CD4-positive, alpha-beta T cell (primary cell): Measurements from ENCODE around the gene CASQ2. TPM values are rescaled to one million over a fixed set of nuclear protein-coding genes. Genes with fewer than 3 reads are reported as not detected.

Experiments used
- ATAC-seq: fragments of 200-7000 bp; cut with Tn5 transposase; one replicate; pipeline ENCODE4 v1.10.0; 2022; ENCODE audit warnings: mild to moderate bottlenecking; ENCODE audit not compliant: poor library complexity
- CTCF ChIA-PET: fragments of 350-600 bp; sonication (Branson Sonifier 250); formaldehyde crosslinking; loops from one replicate; lab custom pipeline; 2021; ENCODE audit warnings: antibody characterized with exemption, inconsistent platforms; lab: Charles Lee
- POLR2A ChIA-PET: fragments of 350-600 bp; sonication (Branson Sonifier 250); formaldehyde crosslinking; loops from one replicate; lab custom pipeline; 2021; ENCODE audit warnings: antibody characterized with exemption, inconsistent platforms; lab: Charles Lee
- DNase-seq, 14 experiments: peaks; one replicate each; pipeline ENCODE4 v3.0.0-alpha.2; 2013 to 2020; ENCODE audit warnings: mixed read lengths in 2 of 14
- H3K27ac ChIP-seq, 2 donors: one replicate each; pipeline versions ENCODE4 v1.5.1 to v1.7.0; 2013; ENCODE audit warnings: low read length in 2 of 2, low read depth in 1 of 2, mild to moderate bottlenecking in 1 of 2
- H3K27me3 ChIP-seq, 2 experiments: 1 replicate in 1 of 2; 2 replicates in 1 of 2; pipeline versions ENCODE4 v1.6.1 to v1.7.0; 2013; ENCODE audit warnings: low read length in 2 of 2, control low read depth in 1 of 2, mild to moderate bottlenecking in 1 of 2, moderate library complexity in 1 of 2; ENCODE audit not compliant: insufficient read depth in 2 of 2, control insufficient read depth in 1 of 2
- H3K36me3 ChIP-seq: one replicate; pipeline ENCODE4 v1.6.1; 2013; ENCODE audit warnings: low read length, control low read depth; ENCODE audit not compliant: insufficient read depth
- H3K4me1 ChIP-seq: one replicate; pipeline ENCODE4 v1.6.1; 2013; ENCODE audit warnings: low read length, control low read depth; ENCODE audit not compliant: insufficient read depth
- H3K4me3 ChIP-seq: one replicate; pipeline ENCODE4 v1.5.1; 2013; ENCODE audit warnings: mild to moderate bottlenecking, low read length, moderate library complexity
- H3K9me3 ChIP-seq, 2 experiments: 1 replicate in 1 of 2; 2 replicates in 1 of 2; pipeline versions ENCODE4 v1.6.1 to v1.7.0; 2013; ENCODE audit warnings: low read length in 2 of 2, mild to moderate bottlenecking in 2 of 2, control low read depth in 1 of 2, moderate library complexity in 1 of 2; ENCODE audit not compliant: control insufficient read depth in 1 of 2, insufficient read depth in 1 of 2
- H3K27ac Mint-ChIP-seq: one replicate; pipeline ENCODE4 v1.8.0; 2020; ENCODE audit warnings: mixed read lengths
- H3K27me3 Mint-ChIP-seq: one replicate; pipeline ENCODE4 v1.8.0; 2021; ENCODE audit warnings: mixed read lengths
- H3K36me3 Mint-ChIP-seq: one replicate; pipeline ENCODE4 v1.8.0; 2021; ENCODE audit warnings: low read depth, mixed read lengths
- H3K4me1 Mint-ChIP-seq: one replicate; pipeline ENCODE4 v1.8.0; 2021; ENCODE audit warnings: low read depth, mixed read lengths
- H3K4me3 Mint-ChIP-seq: one replicate; pipeline ENCODE4 v1.8.0; 2020; ENCODE audit warnings: mild to moderate bottlenecking, mixed read lengths
- H3K9me3 Mint-ChIP-seq: one replicate; pipeline ENCODE4 v1.8.0; 2020; ENCODE audit warnings: mixed read lengths
- CTCF ChIP-seq: fragments of 200-600 bp; IDR thresholded peaks from one replicate; pipeline ENCODE4 v1.8.0; 2022; ENCODE audit warnings: antibody characterized with exemption, mild to moderate bottlenecking
- intact Hi-C, 2 experiments: fragments of 100-400 bp; cut with DNase I in 1 of 2; cut with micrococcal nuclease in 1 of 2; formaldehyde crosslinking; loops; one replicate each; pipeline versions ENCODE4 v1.15.1 to v1.9.0; 2023 to 2025; cut with DNase I, micrococcal nuclease
- total RNA-seq, 174 experiments: library from RNA in 2 of 174; stranded (reverse) in 2 of 174; gene quantifications; one replicate each; pipeline ENCODE4 v1.2.3 and lab custom pipeline; 2021 to 2026

Gene CASQ2
- total RNA-seq, 2 experiments from 2014 or later: not detected

GRCh38 chr1:115726161-115726560, 42.4 kb downstream of the CASQ2 start:
- intact Hi-C loops: no loop called here
- DNase-seq: no peak
- no peaks in the 10 kb centered on the region for H3K27me3 Mint-ChIP-seq
- H3K27ac ChIP-seq: no peak overlapping the region
- H3K36me3 ChIP-seq: no peaks in the 10 kb centered on the region
- ChIA-PET POLR2A (no interaction called here), CTCF (no interaction called here)
- H3K4me3 Mint-ChIP-seq: no peak overlapping the region
- ATAC-seq: no peak
- H3K36me3 Mint-ChIP-seq: no peaks in the 10 kb centered on the region
- no peaks in the 10 kb centered on the region for H3K4me1 ChIP-seq
- TF ChIP-seq CTCF: no peak
- no peak overlapping the region for H3K4me3 ChIP-seq
- H3K4me1 Mint-ChIP-seq: no peaks in the 10 kb centered on the region
- H3K9me3 Mint-ChIP-seq: no peaks in the 10 kb centered on the region
- no peak overlapping the region for H3K27ac Mint-ChIP-seq
- H3K9me3 ChIP-seq: no peaks in the 10 kb centered on the region
- no peaks in the 10 kb centered on the region for H3K27me3 ChIP-seq

GRCh38 chr1:115725600-115725999, 42.9 kb downstream of the CASQ2 start:
- H3K9me3 Mint-ChIP-seq: no peaks in the 10 kb centered on the region
- no peaks in the 10 kb centered on the region for H3K4me1 Mint-ChIP-seq
- Histone ChIP-seq H3K27ac (no peak overlapping the region), H3K4me1 (no peaks in the 10 kb centered on the region), H3K9me3 (no peaks in the 10 kb centered on the region), H3K4me3 (no peak overlapping the region), H3K27me3 (no peaks in the 10 kb centered on the region), H3K36me3 (no peaks in the 10 kb centered on the region)
- H3K27me3 Mint-ChIP-seq: no peaks in the 10 kb centered on the region
- no peak overlapping the region for H3K27ac Mint-ChIP-seq
- H3K4me3 Mint-ChIP-seq: no peak overlapping the region
- intact Hi-C loops: no loop called here
- no peak for DNase-seq
- H3K36me3 Mint-ChIP-seq: no peaks in the 10 kb centered on the region
- no peak for ATAC-seq
- POLR2A ChIA-PET: no interaction called here
- no peak for TF ChIP-seq CTCF
- CTCF ChIA-PET: no interaction called here

GRCh38 chr1:115723756-115724155, 44.8 kb downstream of the CASQ2 start:
- Mint-ChIP-seq H3K9me3 (no peaks in the 10 kb centered on the region), H3K36me3 (no peaks in the 10 kb centered on the region), H3K4me1 (no peaks in the 10 kb centered on the region), H3K27me3 (no peaks in the 10 kb centered on the region), H3K4me3 (no peak overlapping the region), H3K27ac (no peak overlapping the region)
- no peaks in the 10 kb centered on the region for H3K4me1 ChIP-seq
- no peak overlapping the region for H3K27ac ChIP-seq
- DNase-seq (no peak), ATAC-seq (no peak)
- H3K9me3 ChIP-seq: no peaks in the 10 kb centered on the region
- CTCF ChIA-PET: no interaction called here
- POLR2A ChIA-PET: no interaction called here
- H3K4me3 ChIP-seq: no peak overlapping the region
- no peaks in the 10 kb centered on the region for H3K36me3 ChIP-seq
- H3K27me3 ChIP-seq: no peaks in the 10 kb centered on the region
- intact Hi-C loops: no loop called here
- TF ChIP-seq CTCF: no peak
